Measurements from ENCODE around the gene ENC1.

The ENC1 gene

GRCh38 chr5:74599148-74599547, 41.4 kb downstream of the ENC1 start:
- DNase-seq: no peak

GRCh38 chr5:74598731-74599130, 41.8 kb downstream of the ENC1 start:
- no peak for DNase-seq

GRCh38 chr5:74596927-74597326, 43.6 kb downstream of the ENC1 start:
- DNase-seq: no peak

- DNase-seq: no peak
Measured at GRCh38 chr5:74595143-74595925, 45.2 kb downstream of the ENC1 start.

GRCh38 chr5:74594137-74595040, 46.1 kb downstream of the ENC1 start:
- no peak for DNase-seq

GRCh38 chr5:74589204-74590056, 51.1 kb downstream of the ENC1 start:
- no peak for DNase-seq

GRCh38 chr5:74588415-74588814, 52.1 kb downstream of the ENC1 start:
- DNase-seq: no peak

GRCh38 chr5:74587890-74588289, 52.6 kb downstream of the ENC1 start:
- DNase-seq: no peak

GRCh38 chr5:74587300-74587699, 53.2 kb downstream of the ENC1 start:
- DNase-seq: no peak

GRCh38 chr5:74586856-74587255, 53.7 kb downstream of the ENC1 start:
- no peak for DNase-seq

GRCh38 chr5:74582853-74583252, 57.7 kb downstream of the ENC1 start:
- DNase-seq: no peak

- no peak for DNase-seq
Measured at GRCh38 chr5:74581988-74582365, 58.6 kb downstream of the ENC1 start.

- DNase-seq: no peak
Measured at GRCh38 chr5:74580729-74581109, 59.8 kb downstream of the ENC1 start.

GRCh38 chr5:74579215-74579614, 61.3 kb downstream of the ENC1 start:
- no peak for DNase-seq

GRCh38 chr5:74578356-74579044, 62.0 kb downstream of the ENC1 start:
- no peak for DNase-seq
